ENCODE results near the gene THAP12. TPM values are rescaled to one million over a fixed set of nuclear protein-coding genes. Genes with fewer than 3 reads are reported as not detected.
"Not testable (repeated sequence)": the region's sequence is repeated elsewhere in the genome, so short reads cannot be mapped to it uniquely, and the experiment has no call there.

The THAP12 gene
- total RNA-seq, result 28.0 and 28.4 TPM in 2 replicates

- DNase-seq (ENCODE audit: low read depth in 2 of 2), result peak; percentile 89 to 98
Observed at GRCh38 chr11:76380977-76381719, at the start of gene THAP12, which contains the start of gene GVQW3. THAP12 (minus strand) TSS chr11:76381132; CDS start chr11:76380836, 296 bp downstream. GVQW3 (plus strand) TSS chr11:76381323; CDS start chr11:76381829, 506 bp downstream.

GRCh38 chr11:76426660-76427059 lies 45.7 kb upstream of the THAP12 start:
- DNase-seq (ENCODE audit: low read depth in 2 of 2), result no peak

GRCh38 chr11:76424891-76425290 lies 44.0 kb upstream of the THAP12 start:
- no peak for DNase-seq (ENCODE audit: low read depth in 2 of 2)

- DNase-seq (ENCODE audit: low read depth in 2 of 2), result no peak
Observed at GRCh38 chr11:76424379-76424778, 43.4 kb upstream of the THAP12 start.

GRCh38 chr11:76419896-76420295 lies 39.0 kb upstream of the THAP12 start:
- DNase-seq (ENCODE audit: low read depth in 2 of 2), result peak in 1 of 2 donors; percentile 11

GRCh38 chr11:76415073-76415472 lies 34.1 kb upstream of the THAP12 start:
- no peak for DNase-seq (ENCODE audit: low read depth in 2 of 2)

GRCh38 chr11:76410851-76411357 lies 30.0 kb upstream of the THAP12 start:
- no peak for DNase-seq (ENCODE audit: low read depth in 2 of 2)

GRCh38 chr11:76408171-76408965 lies 27.4 kb upstream of the THAP12 start:
- peak in 1 of 2 donors; percentile 25 for DNase-seq (ENCODE audit: low read depth in 2 of 2)

- no peak for DNase-seq (ENCODE audit: low read depth in 2 of 2)
Observed at GRCh38 chr11:76406359-76406758, 25.4 kb upstream of the THAP12 start.

- DNase-seq (ENCODE audit: low read depth in 2 of 2), result not testable (repeated sequence)
Observed at GRCh38 chr11:76401484-76401883, 20.6 kb upstream of the THAP12 start.

- no peak for DNase-seq (ENCODE audit: low read depth in 2 of 2)
Observed at GRCh38 chr11:76400967-76401366, 20.0 kb upstream of the THAP12 start.

GRCh38 chr11:76397383-76397782 lies 16.5 kb upstream of the THAP12 start:
- DNase-seq (ENCODE audit: low read depth in 2 of 2), result no peak

- DNase-seq (ENCODE audit: low read depth in 2 of 2), result no peak
Observed at GRCh38 chr11:76395296-76395695, 14.4 kb upstream of the THAP12 start.

GRCh38 chr11:76394411-76394810 lies 13.5 kb upstream of the THAP12 start:
- peak in 1 of 2 donors; percentile 11 for DNase-seq (ENCODE audit: low read depth in 2 of 2)

GRCh38 chr11:76392870-76393269 lies 11.9 kb upstream of the THAP12 start:
- DNase-seq (ENCODE audit: low read depth in 2 of 2), result no peak

- DNase-seq (ENCODE audit: low read depth in 2 of 2), result no peak
Observed at GRCh38 chr11:76391811-76392475, 11.0 kb upstream of the THAP12 start.

- no peak for DNase-seq (ENCODE audit: low read depth in 2 of 2)
Observed at GRCh38 chr11:76391021-76391420, 10.1 kb upstream of the THAP12 start.

- no peak for DNase-seq (ENCODE audit: low read depth in 2 of 2)
Observed at GRCh38 chr11:76388408-76388807, 7.5 kb upstream of the THAP12 start.

- DNase-seq (ENCODE audit: low read depth in 2 of 2), result no peak
Observed at GRCh38 chr11:76385903-76386302, 5.0 kb upstream of the THAP12 start.

- DNase-seq (ENCODE audit: low read depth in 2 of 2), result no peak
Observed at GRCh38 chr11:76382209-76382608, 1.3 kb upstream of the THAP12 start.

- peak in 1 of 2 donors; percentile 10 for DNase-seq (ENCODE audit: low read depth in 2 of 2)
Observed at GRCh38 chr11:76380159-76380976, 564 bp downstream of the THAP12 start.

All from dermis microvascular lymphatic vessel endothelial cell (primary cell).